Measurements from ENCODE around the gene SMG6. TPM values are rescaled to one million over a fixed set of nuclear protein-coding genes. Genes with fewer than 3 reads are reported as not detected.

SMG6 gene
- total RNA-seq, 1 experiment from 2014 or later: 28.6 TPM

- H2BK15ac ChIP-seq (ENCODE audit: low read depth, low read length): no peak overlapping the region
- TF ChIP-seq CTCF (conservative IDR thresholded peaks at IDR 0.05): no peak; the same call in 2 of the 3 replicates
- peaks cover 54% of the 10 kb centered on the region for H3K27me3 ChIP-seq (ENCODE audit: insufficient read depth, low read length)
- no CpG with 5 or more reads among the region's 85 CpGs for WGBS (ENCODE audit: extremely low coverage, insufficient read length, low lambda C conversion rate)
- peaks cover 4% of the 10 kb centered on the region for H4K20me1 ChIP-seq (ENCODE audit: control insufficient read depth, insufficient read depth, insufficient read length)
- Mint-ChIP-seq H3K27me3 (ENCODE audit: low read depth) (peaks cover 74% of the 10 kb centered on the region), H3K27ac (no peak overlapping the region), H3K9me3 (no peaks in the 10 kb centered on the region), H3K36me3 (ENCODE audit: insufficient read depth in 1 of 3, low read depth in 3 of 3) (peaks cover 0 to 9% (median 5%) of the 10 kb centered on the region in 3 experiments; a peak in 5 of 7 replicates), H3K4me3 (peak overlapping the region; percentile 25 to 68; a peak in 2 of 5 replicates), H3K4me1 (peaks cover 10 to 15% of the 10 kb centered on the region in 2 experiments)
- H3K56ac ChIP-seq (ENCODE audit: insufficient read length, low read depth, low read length): no peak overlapping the region
- no peaks in the 10 kb centered on the region for H3K79me1 ChIP-seq (ENCODE audit: insufficient read depth, low read depth, low read length, poor library complexity, severe bottlenecking)
- peak; percentile 81 for DNase-seq
- H3K23ac ChIP-seq (ENCODE audit: insufficient read length, low read depth, low read length): no peak overlapping the region
- no peak overlapping the region for H4K8ac ChIP-seq (replicated peaks; ENCODE audit: insufficient read length, low read depth, low read length)
- no peak overlapping the region for H4K5ac ChIP-seq (ENCODE audit: insufficient read length, low read depth, low read length)
- H3K9me3 ChIP-seq (ENCODE audit: control insufficient read depth, low read depth, low read length): no peaks in the 10 kb centered on the region
- H4K91ac ChIP-seq (ENCODE audit: insufficient read length, low read depth, low read length): no peak overlapping the region
- no peak overlapping the region for H3K27ac ChIP-seq (ENCODE audit: insufficient read length, low read depth, low read length)
- H3K9ac ChIP-seq (ENCODE audit: extremely low read depth, insufficient read length, low read length): no peak overlapping the region
- H3T11ph ChIP-seq (ENCODE audit: low read length): no peak overlapping the region
- no peaks in the 10 kb centered on the region for H3K4me1 ChIP-seq (ENCODE audit: insufficient read depth, low read length)
- no peak overlapping the region for H2BK5ac ChIP-seq (ENCODE audit: insufficient read length, low read length)
- no peak overlapping the region for H2AFZ ChIP-seq (ENCODE audit: low read length)
- H3K18ac ChIP-seq (ENCODE audit: insufficient read length, low read depth, low read length): no peak overlapping the region
- H2AK5ac ChIP-seq (ENCODE audit: insufficient read length, low read length): no peak overlapping the region
- H2BK20ac ChIP-seq (ENCODE audit: low read depth, low read length, poor library complexity, severe bottlenecking): no peak overlapping the region
- H3K23me2 ChIP-seq (ENCODE audit: insufficient read length, low read depth, low read length, poor library complexity, severe bottlenecking): peaks cover 9% of the 10 kb centered on the region
- H3K4ac ChIP-seq (ENCODE audit: low read depth, low read length): no peak overlapping the region
- no peak overlapping the region; the same call in 1 of the 2 replicates for H3K14ac ChIP-seq (ENCODE audit: insufficient read depth, low read length)
- no peak overlapping the region for H2BK12ac ChIP-seq (ENCODE audit: insufficient read length, low read depth, low read length)
- H3K79me2 ChIP-seq (ENCODE audit: insufficient read depth, low read length): no peaks in the 10 kb centered on the region
- no peak overlapping the region for H2BK120ac ChIP-seq (ENCODE audit: low read depth, low read length, poor library complexity, severe bottlenecking)
- peak overlapping the region; percentile 30 for H3K4me2 ChIP-seq (ENCODE audit: insufficient read depth, insufficient read length, low read length)
These were observed 247.1 kb downstream of the SMG6 start for GRCh38 chr17:2056206-2057174.
